Measurements from ENCODE around the gene STKLD1. TPM values are rescaled to one million over a fixed set of nuclear protein-coding genes. Genes with fewer than 3 reads are reported as not detected.

STKLD1 gene
- total and polyA plus RNA-seq, 9 of the 15 experiments (the other 6 are each of a cell fraction or from before 2014, with no cell fraction given), result 0.10 to 0.65 (median 0.33) TPM; not detected in 2

DNA sequence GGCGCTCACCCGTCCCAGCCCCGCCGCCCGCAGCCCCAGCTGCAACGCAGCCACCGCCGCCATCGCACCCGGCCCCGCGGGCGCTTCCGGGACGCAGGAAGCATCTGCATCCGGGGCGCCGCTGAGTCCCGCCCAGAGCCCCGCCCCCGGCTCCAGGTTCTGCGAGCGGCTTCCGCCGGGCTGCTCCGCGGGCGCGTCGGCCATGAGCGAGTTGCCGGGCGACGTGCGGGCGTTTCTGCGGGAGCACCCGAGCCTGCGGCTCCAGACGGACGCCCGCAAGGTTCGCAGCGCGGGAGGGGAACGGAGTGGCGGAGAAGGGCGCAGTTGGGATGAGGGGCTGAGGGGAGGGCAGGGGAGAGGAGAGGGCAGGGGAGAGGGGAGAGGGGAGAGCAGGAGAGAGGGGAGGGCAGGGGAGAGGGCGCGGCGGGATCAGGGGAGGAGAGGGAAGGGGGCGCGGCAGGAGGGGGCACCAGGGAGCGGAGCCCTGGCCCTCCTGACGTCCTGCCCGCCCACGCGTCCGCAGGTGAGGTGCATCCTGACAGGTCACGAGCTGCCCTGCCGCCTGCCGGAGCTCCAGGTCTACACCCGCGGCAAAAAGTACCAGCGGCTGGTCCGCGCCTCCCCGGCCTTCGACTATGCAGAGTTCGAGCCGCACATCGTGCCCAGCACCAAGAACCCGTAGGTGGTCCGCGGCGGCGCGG lies 19.6 kb upstream of the STKLD1 start, which contains the start of the genes SURF1 and SURF2 (continued):
- TF ChIP-seq PBX2 (CRISPR knock-in tag; IDR thresholded peaks at IDR 0.05; ENCODE audit: low read depth) (no peak), PBX2 (tag; conservative IDR thresholded peaks at IDR 0.05; ENCODE audit: low read depth) (no peak), FOXP4 (CRISPR knock-in tag; IDR thresholded peaks at IDR 0.05; ENCODE audit: borderline replicate concordance) (no peak), PHF21A (IDR thresholded peaks at IDR 0.05; ENCODE audit: borderline replicate concordance, low read depth) (no peak), POLR2A (conservative IDR thresholded peaks at IDR 0.05) (peak; percentile 79), SOX6 (IDR thresholded peaks at IDR 0.05) (no peak), RFX1 (IDR thresholded peaks at IDR 0.05) (peak; percentile 75), XRCC3 (IDR thresholded peaks at IDR 0.05) (no peak), TRIM24 (IDR thresholded peaks at IDR 0.05) (no peak), POLR3G (IDR thresholded peaks at IDR 0.05; ENCODE audit: extremely low read depth, insufficient read length, insufficient replicate concordance) (no peak), POU5F1 (IDR thresholded peaks at IDR 0.05; ENCODE audit: borderline replicate concordance, low read depth, low read length, partially characterized antibody) (no peak)
- TF ChIP-seq, protein P1, sequence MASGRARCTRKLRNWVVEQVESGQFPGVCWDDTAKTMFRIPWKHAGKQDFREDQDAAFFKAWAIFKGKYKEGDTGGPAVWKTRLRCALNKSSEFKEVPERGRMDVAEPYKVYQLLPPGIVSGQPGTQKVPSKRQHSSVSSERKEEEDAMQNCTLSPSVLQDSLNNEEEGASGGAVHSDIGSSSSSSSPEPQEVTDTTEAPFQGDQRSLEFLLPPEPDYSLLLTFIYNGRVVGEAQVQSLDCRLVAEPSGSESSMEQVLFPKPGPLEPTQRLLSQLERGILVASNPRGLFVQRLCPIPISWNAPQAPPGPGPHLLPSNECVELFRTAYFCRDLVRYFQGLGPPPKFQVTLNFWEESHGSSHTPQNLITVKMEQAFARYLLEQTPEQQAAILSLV (tag; IDR thresholded peaks at IDR 0.05), result no peak
- TF ChIP-seq, protein P2, sequence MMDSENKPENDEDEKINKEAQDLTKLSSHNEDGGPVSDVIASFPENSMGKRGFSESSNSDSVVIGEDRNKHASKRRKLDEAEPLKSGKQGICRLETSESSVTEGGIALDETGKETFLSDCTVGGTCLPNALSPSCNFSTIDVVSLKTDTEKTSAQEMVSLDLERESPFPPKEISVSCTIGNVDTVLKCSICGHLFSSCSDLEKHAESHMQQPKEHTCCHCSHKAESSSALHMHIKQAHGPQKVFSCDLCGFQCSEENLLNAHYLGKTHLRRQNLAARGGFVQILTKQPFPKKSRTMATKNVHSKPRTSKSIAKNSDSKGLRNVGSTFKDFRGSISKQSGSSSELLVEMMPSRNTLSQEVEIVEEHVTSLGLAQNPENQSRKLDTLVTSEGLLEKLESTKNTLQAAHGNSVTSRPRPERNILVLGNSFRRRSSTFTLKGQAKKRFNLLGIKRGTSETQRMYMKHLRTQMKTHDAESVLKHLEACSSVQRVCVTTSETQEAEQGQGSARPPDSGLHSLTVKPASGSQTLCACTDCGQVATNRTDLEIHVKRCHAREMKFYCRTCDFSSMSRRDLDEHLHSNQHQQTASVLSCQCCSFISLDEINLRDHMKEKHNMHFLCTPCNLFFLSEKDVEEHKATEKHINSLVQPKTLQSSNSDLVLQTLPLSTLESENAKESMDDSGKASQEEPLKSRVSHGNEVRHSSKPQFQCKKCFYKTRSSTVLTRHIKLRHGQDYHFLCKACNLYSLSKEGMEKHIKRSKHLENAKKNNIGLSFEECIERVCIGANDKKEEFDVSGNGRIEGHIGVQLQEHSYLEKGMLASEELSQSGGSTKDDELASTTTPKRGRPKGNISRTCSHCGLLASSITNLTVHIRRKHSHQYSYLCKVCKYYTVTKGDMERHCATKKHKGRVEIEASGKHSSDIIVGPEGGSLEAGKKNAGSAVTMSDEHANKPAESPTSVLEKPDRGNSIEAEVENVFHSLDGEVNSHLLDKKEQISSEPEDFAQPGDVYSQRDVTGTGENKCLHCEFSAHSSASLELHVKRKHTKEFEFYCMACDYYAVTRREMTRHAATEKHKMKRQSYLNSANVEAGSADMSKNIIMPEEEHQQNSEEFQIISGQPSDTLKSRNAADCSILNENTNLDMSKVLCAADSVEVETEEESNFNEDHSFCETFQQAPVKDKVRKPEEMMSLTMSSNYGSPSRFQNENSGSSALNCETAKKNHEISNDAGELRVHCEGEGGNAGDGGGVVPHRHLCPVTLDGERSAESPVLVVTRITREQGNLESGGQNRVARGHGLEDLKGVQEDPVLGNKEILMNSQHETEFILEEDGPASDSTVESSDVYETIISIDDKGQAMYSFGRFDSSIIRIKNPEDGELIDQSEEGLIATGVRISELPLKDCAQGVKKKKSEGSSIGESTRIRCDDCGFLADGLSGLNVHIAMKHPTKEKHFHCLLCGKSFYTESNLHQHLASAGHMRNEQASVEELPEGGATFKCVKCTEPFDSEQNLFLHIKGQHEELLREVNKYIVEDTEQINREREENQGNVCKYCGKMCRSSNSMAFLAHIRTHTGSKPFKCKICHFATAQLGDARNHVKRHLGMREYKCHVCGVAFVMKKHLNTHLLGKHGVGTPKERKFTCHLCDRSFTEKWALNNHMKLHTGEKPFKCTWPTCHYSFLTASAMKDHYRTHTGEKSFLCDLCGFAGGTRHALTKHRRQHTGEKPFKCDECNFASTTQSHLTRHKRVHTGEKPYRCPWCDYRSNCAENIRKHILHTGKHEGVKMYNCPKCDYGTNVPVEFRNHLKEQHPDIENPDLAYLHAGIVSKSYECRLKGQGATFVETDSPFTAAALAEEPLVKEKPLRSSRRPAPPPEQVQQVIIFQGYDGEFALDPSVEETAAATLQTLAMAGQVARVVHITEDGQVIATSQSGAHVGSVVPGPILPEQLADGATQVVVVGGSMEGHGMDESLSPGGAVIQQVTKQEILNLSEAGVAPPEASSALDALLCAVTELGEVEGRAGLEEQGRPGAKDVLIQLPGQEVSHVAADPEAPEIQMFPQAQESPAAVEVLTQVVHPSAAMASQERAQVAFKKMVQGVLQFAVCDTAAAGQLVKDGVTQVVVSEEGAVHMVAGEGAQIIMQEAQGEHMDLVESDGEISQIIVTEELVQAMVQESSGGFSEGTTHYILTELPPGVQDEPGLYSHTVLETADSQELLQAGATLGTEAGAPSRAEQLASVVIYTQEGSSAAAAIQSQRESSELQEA (IDR thresholded peaks at IDR 0.05; ENCODE audit: low read depth), result no peak

All from K562 (cell line).